GM13977 (cell line): ENCODE data around the gene CRADD.

Source experiments
- DNase-seq: peaks from one replicate; pipeline ENCODE4 v3.0.0; 2012; ENCODE audit warnings: low spot score
- CTCF ChIP-seq: IDR thresholded peaks from 2 replicates; pipeline ENCODE4 v1.5.1; 2012; ENCODE audit warnings: mild to moderate bottlenecking, control low read depth; ENCODE audit not compliant: insufficient read depth; ENCODE audit errors: extremely low read depth, missing control alignments
- in situ Hi-C: fragments of 300-500 bp; cut with MboI; formaldehyde crosslinking; loops from one replicate; pipeline ENCODE4 v1.12.0; 2022; ENCODE audit warnings: low sequenced_read_pairs, low pct_unique_long_range_greater_than_20kb, mixed read lengths, inconsistent platforms; ENCODE audit not compliant: unreplicated experiment

Gene CRADD

GRCh38 chr12:93733928-93734327 is 56.8 kb downstream of the CRADD start:
- no peak for DNase-seq
- in situ Hi-C loops = no loop called here

GRCh38 chr12:93734784-93735183 is 57.6 kb downstream of the CRADD start:
- no peak for TF ChIP-seq CTCF
- DNase-seq = no peak
- in situ Hi-C loops = no loop called here

More at GRCh38 chr12:93733928-93734327, 56.8 kb downstream of the CRADD start:
- TF ChIP-seq CTCF = no peak

GRCh38 chr12:93736640-93737178 is 59.5 kb downstream of the CRADD start:
- no peak for TF ChIP-seq CTCF
- in situ Hi-C loops = no loop called here
- DNase-seq = no peak

- no peak for DNase-seq
- in situ Hi-C loops = no loop called here
- no peak for TF ChIP-seq CTCF
These were observed 60.5 kb downstream of the CRADD start for GRCh38 chr12:93737457-93738198.

- TF ChIP-seq CTCF = no peak
- in situ Hi-C loops = no loop called here
- no peak for DNase-seq
These were observed 61.3 kb downstream of the CRADD start for GRCh38 chr12:93738199-93739058.

GRCh38 chr12:93740751-93741150 is 63.6 kb downstream of the CRADD start:
- no peak for DNase-seq
- in situ Hi-C loops = no loop called here
- TF ChIP-seq CTCF = no peak
